Thoracic aorta (tissue), 2 donors: ENCODE data around the gene ANO1. TPM values are rescaled to one million over a fixed set of nuclear protein-coding genes. Genes with fewer than 3 reads are reported as not detected.

Source experiments
- ATAC-seq: fragments of 150-250 bp; one replicate; pipeline ENCODE4 v1.8.0; 2017; ENCODE audit warnings: low read depth; ENCODE audit not compliant: insufficient number of reproducible peaks, low FRiP score
- DNase-seq: peaks from one replicate; pipeline ENCODE4 v3.0.0-alpha.2; 2020; ENCODE audit warnings: low spot score
- H3K27ac ChIP-seq, 2 donors: fragments of 200-600 bp; sonication (generic); 1 replicate in 1 of 2; 2 replicates in 1 of 2; pipeline ENCODE4 v1.5.1; 2016; ENCODE audit warnings: mild to moderate bottlenecking in 2 of 2, moderate library complexity in 2 of 2
- H3K27me3 ChIP-seq: fragments of 200-600 bp; sonication (generic); replicated peaks from 2 replicates; pipeline ENCODE4 v1.6.0; 2016; ENCODE audit warnings: mild to moderate bottlenecking; ENCODE audit not compliant: insufficient read depth
- H3K36me3 ChIP-seq: fragments of 200-600 bp; sonication (generic); one replicate; pipeline ENCODE4 v1.5.1; 2016
- H3K4me1 ChIP-seq, 2 donors: fragments of 200-600 bp; sonication (generic); 1 replicate in 1 of 2; 2 replicates in 1 of 2; pipeline versions ENCODE4 v1.5.1 to v1.6.0; 2016; ENCODE audit warnings: low read depth in 2 of 2, mild to moderate bottlenecking in 1 of 2; ENCODE audit not compliant: control insufficient read depth in 1 of 2
- H3K4me3 ChIP-seq: fragments of 200-600 bp; sonication (generic); 2 replicates; pipeline ENCODE4 v1.5.1; 2016; ENCODE audit warnings: mild to moderate bottlenecking
- H3K9me3 ChIP-seq: fragments of 200-600 bp; sonication (generic); 2 replicates; pipeline ENCODE4 v1.5.1; 2016
- total RNA-seq, 2 donors: library from RNA; depleted of rRNA; stranded (reverse); fragments of >200 nt; gene quantifications; one replicate each; pipeline versions ENCODE4 v1.1.0 to v1.2.3, GENCODE V29; 2016
- TF ChIP-seq, protein P1 (sequence below): fragments of 200-600 bp; sonication (generic); IDR thresholded peaks from one replicate; pipeline ENCODE4 v1.5.1; 2019; ENCODE audit warnings: antibody characterized with exemption

ANO1 gene
- total RNA-seq, 2 donors from 2014 or later: 122 to 161 TPM

GRCh38 chr11:70066136-70066520 is 12.0 kb upstream of the ANO1 start:
- TF ChIP-seq, protein P1, sequence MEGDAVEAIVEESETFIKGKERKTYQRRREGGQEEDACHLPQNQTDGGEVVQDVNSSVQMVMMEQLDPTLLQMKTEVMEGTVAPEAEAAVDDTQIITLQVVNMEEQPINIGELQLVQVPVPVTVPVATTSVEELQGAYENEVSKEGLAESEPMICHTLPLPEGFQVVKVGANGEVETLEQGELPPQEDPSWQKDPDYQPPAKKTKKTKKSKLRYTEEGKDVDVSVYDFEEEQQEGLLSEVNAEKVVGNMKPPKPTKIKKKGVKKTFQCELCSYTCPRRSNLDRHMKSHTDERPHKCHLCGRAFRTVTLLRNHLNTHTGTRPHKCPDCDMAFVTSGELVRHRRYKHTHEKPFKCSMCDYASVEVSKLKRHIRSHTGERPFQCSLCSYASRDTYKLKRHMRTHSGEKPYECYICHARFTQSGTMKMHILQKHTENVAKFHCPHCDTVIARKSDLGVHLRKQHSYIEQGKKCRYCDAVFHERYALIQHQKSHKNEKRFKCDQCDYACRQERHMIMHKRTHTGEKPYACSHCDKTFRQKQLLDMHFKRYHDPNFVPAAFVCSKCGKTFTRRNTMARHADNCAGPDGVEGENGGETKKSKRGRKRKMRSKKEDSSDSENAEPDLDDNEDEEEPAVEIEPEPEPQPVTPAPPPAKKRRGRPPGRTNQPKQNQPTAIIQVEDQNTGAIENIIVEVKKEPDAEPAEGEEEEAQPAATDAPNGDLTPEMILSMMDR: no peak
- no peaks in the 10 kb centered on the region for H3K36me3 ChIP-seq
- H3K4me3 ChIP-seq: no peak overlapping the region
- H3K27ac ChIP-seq: no peak overlapping the region
- ATAC-seq (no peak), DNase-seq (no peak)
- no peaks in the 10 kb centered on the region for H3K9me3 ChIP-seq
- H3K27me3 ChIP-seq: no peaks in the 10 kb centered on the region
- H3K4me1 ChIP-seq: peaks cover 0 to 6% of the 10 kb centered on the region in 2 donors

GRCh38 chr11:70066628-70067027 is 11.5 kb upstream of the ANO1 start:
- ATAC-seq (no peak), DNase-seq (no peak)
- TF ChIP-seq, protein P1: no peak
- no peak overlapping the region for H3K27ac ChIP-seq
- no peaks in the 10 kb centered on the region for H3K27me3 ChIP-seq
- H3K36me3 ChIP-seq: no peaks in the 10 kb centered on the region
- no peak overlapping the region for H3K4me3 ChIP-seq
- H3K4me1 ChIP-seq: peaks cover 0 to 6% of the 10 kb centered on the region in 2 donors
- H3K9me3 ChIP-seq: no peaks in the 10 kb centered on the region

GRCh38 chr11:70067036-70067435 is 11.1 kb upstream of the ANO1 start:
- no peaks in the 10 kb centered on the region for H3K9me3 ChIP-seq
- H3K4me3 ChIP-seq: no peak overlapping the region
- ATAC-seq: no peak
- H3K27me3 ChIP-seq: no peaks in the 10 kb centered on the region
- DNase-seq: no peak
- H3K27ac ChIP-seq: no peak overlapping the region
- no peaks in the 10 kb centered on the region for H3K36me3 ChIP-seq
- peaks cover 0 to 6% of the 10 kb centered on the region in 2 donors for H3K4me1 ChIP-seq
- TF ChIP-seq, protein P1: no peak

GRCh38 chr11:70067591-70068341 is 10.4 kb upstream of the ANO1 start:
- ATAC-seq (no peak), DNase-seq (no peak)
- Histone ChIP-seq H3K27ac (no peak overlapping the region), H3K9me3 (no peaks in the 10 kb centered on the region), H3K36me3 (no peaks in the 10 kb centered on the region), H3K4me3 (no peak overlapping the region), H3K4me1 (peaks cover 0 to 11% of the 10 kb centered on the region in 2 donors), H3K27me3 (no peaks in the 10 kb centered on the region)
- TF ChIP-seq, protein P1: no peak

DNA sequence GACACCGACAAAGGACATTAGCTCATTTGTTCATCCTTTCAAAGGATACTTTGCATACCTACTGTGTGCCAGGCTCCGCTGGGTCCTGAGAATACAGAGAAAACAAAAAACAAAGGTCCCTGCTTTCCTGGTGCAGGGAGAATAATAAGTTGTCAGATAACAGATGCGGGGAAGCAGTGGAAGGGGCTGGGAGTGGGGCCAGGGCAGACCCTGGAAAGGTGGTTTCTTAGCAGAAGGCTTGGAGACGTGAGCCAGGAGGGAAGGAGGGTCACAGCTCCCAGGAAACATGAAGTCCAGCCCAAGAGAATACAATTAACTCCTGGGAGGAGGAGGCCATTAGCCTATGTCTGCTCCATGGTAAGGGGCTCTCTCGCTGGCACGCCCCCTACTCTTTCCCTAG is 9.8 kb upstream of the ANO1 start:
- no peaks in the 10 kb centered on the region for H3K27me3 ChIP-seq
- H3K27ac ChIP-seq: no peak overlapping the region
- no peak overlapping the region for H3K4me3 ChIP-seq
- ATAC-seq (no peak), DNase-seq (no peak)
- no peaks in the 10 kb centered on the region for H3K9me3 ChIP-seq
- peaks cover 0 to 16% of the 10 kb centered on the region in 2 donors for H3K4me1 ChIP-seq
- TF ChIP-seq, protein P1: no peak
- no peaks in the 10 kb centered on the region for H3K36me3 ChIP-seq
